A673 (cell line): ENCODE data around the gene RADX. TPM values are rescaled to one million over a fixed set of nuclear protein-coding genes. Genes with fewer than 3 reads are reported as not detected.

Experiments used
- BruUV-seq: library from RNA; stranded (reverse); fragments of 400-500 nt; replicated peaks from 2 replicates; lab custom pipeline; 2021; lab: Mats Ljungman, UMichigan
- CTCF ChIA-PET: fragments of 300-600 bp; sonication (Branson Sonifier 250); formaldehyde crosslinking; loops from one replicate; lab custom pipeline; 2022; ENCODE audit warnings: antibody characterized with exemption; lab: Charles Lee
- POLR2A ChIA-PET: fragments of 300-600 bp; sonication (Branson Sonifier 250); formaldehyde crosslinking; loops from one replicate; lab custom pipeline; 2022; ENCODE audit warnings: antibody characterized with exemption; ENCODE audit not compliant: low non-redundant PET; lab: Charles Lee
- DNase-seq: peaks from one replicate; pipeline ENCODE4 v3.0.0-alpha.2; 2015; ENCODE audit warnings: low spot score
- H3K27ac ChIP-seq: fragments of 200-600 bp; sonication (generic); 2 replicates; pipeline ENCODE4 v1.5.1; 2016; ENCODE audit warnings: mixed run types, low read depth, mild to moderate bottlenecking, mixed read lengths, antibody characterized with exemption, low read length; ENCODE audit not compliant: poor library complexity, severe bottlenecking
- H3K27me3 ChIP-seq: fragments of 200-600 bp; sonication (generic); replicated peaks from 2 replicates; pipeline ENCODE4 v1.6.1; 2017; ENCODE audit warnings: mixed run types, low read depth, mild to moderate bottlenecking, mixed read lengths, antibody characterized with exemption, low read length; ENCODE audit not compliant: insufficient read depth, poor library complexity
- H3K36me3 ChIP-seq: fragments of 200-600 bp; sonication (generic); 2 replicates; pipeline ENCODE4 v1.6.1; 2016; ENCODE audit warnings: mixed run types, mild to moderate bottlenecking, mixed read lengths, antibody characterized with exemption, low read length; ENCODE audit not compliant: insufficient read depth, poor library complexity, severe bottlenecking
- H3K4me1 ChIP-seq: fragments of 200-600 bp; sonication (generic); 2 replicates; pipeline ENCODE4 v1.6.1; 2017; ENCODE audit warnings: mixed run types, mild to moderate bottlenecking, mixed read lengths, antibody characterized with exemption, low read length; ENCODE audit not compliant: insufficient read depth, poor library complexity, severe bottlenecking
- H3K4me3 ChIP-seq: fragments of 200-600 bp; sonication (generic); 2 replicates; pipeline ENCODE4 v1.5.1; 2016; ENCODE audit warnings: low read depth, mixed run types, mild to moderate bottlenecking, mixed read lengths, low read length; ENCODE audit not compliant: poor library complexity, severe bottlenecking
- H3K9me3 ChIP-seq: fragments of 200-600 bp; sonication (generic); 2 replicates; pipeline ENCODE4 v1.6.1; 2016; ENCODE audit warnings: mixed run types, low read depth, mild to moderate bottlenecking, mixed read lengths, antibody characterized with exemption, low read length; ENCODE audit not compliant: poor library complexity, severe bottlenecking
- CTCF ChIP-seq: fragments of 300-800, 200-600 bp; sonication (generic); conservative IDR thresholded peaks from 2 replicates; pipeline ENCODE4 v1.5.1; 2017; ENCODE audit warnings: low read depth, mild to moderate bottlenecking, antibody characterized with exemption, low read length, moderate library complexity, mixed read lengths
- EZH2 ChIP-seq: fragments of 200-600 bp; sonication (generic); IDR thresholded peaks from 2 replicates; pipeline ENCODE4 v1.6.1; 2017; ENCODE audit warnings: borderline replicate concordance, low read depth, mild to moderate bottlenecking, mixed read lengths, antibody characterized with exemption, low read length; ENCODE audit not compliant: poor library complexity, severe bottlenecking
- intact Hi-C: fragments of 100-400 bp; cut with micrococcal nuclease; formaldehyde crosslinking; loops from one replicate; pipeline ENCODE4 v1.10.0; 2022; ENCODE audit not compliant: unreplicated experiment
- microRNA-seq: library from miRNA; unstranded; fragments of <30 nt; microRNA quantifications from one replicate; pipeline ENCODE4 v1.2.0, GENCODE V29; 2021
- total RNA-seq: library from RNA; stranded (reverse); gene quantifications from 2 replicates; pipeline ENCODE4 v1.2.3, GENCODE V29; 2021

RADX gene
- total RNA-seq, 1 experiment from 2014 or later: not detected

GRCh38 chrX:106726485-106727437, 115.0 kb downstream of the RADX start, which contains the start of gene RNF128:
Gene RNF128, plus strand, starts transcription at chrX:106726701. Its CDS starts 213 bp downstream, at chrX:106726914.
- Histone ChIP-seq H3K4me1 (no peaks in the 10 kb centered on the region), H3K27ac (no peak within 1 kb of the TSS), H3K9me3 (no peaks in the 10 kb centered on the region), H3K27me3 (peaks cover 61% of the 10 kb centered on the region), H3K36me3 (no peaks in the 10 kb centered on the region), H3K4me3 (no peak within 1 kb of the TSS)
- DNase-seq: peak; percentile 1
- BruUV-seq: no TSS peak
- no peak for TF ChIP-seq CTCF
- peak; percentile 24 for TF ChIP-seq EZH2
- intact Hi-C loops: no loop called here
- POLR2A ChIA-PET: no interaction called here
- CTCF ChIA-PET: no interaction called here

- Histone ChIP-seq H3K36me3 (no peaks in the 10 kb centered on the region), H3K4me3 (no peak overlapping the region), H3K4me1 (no peaks in the 10 kb centered on the region), H3K9me3 (no peaks in the 10 kb centered on the region), H3K27ac (no peak overlapping the region), H3K27me3 (peaks cover 61% of the 10 kb centered on the region)
- no TSS peak for BruUV-seq
- ChIA-PET CTCF (no interaction called here), POLR2A (no interaction called here)
- intact Hi-C loops: no loop called here
- DNase-seq: no peak
- no peak for TF ChIP-seq EZH2
- TF ChIP-seq CTCF: no peak
These were observed 116.6 kb downstream of the RADX start for GRCh38 chrX:106728337-106728736.

Small RNAs within 50 kb of the gene (microRNA-seq; reads per million reads assigned to microRNA genes)
- not detected for gene MIR548AN

Other genes with a start within 250 kb of the RADX start
- not detected in 2 replicates for gene RNF128, start 114.7 kb downstream of the RADX start, total RNA-seq
- 0.41 and 0.61 TPM in 2 replicates for gene TBC1D8B, start 190.7 kb downstream of the RADX start, total RNA-seq